ENCODE measurements around the gene SLC5A9.

Gene SLC5A9

GRCh38 chr1:48214820-48215219, 7.7 kb upstream of the SLC5A9 start:
- DNase-seq, result no peak

GRCh38 chr1:48215222-48215621, 7.3 kb upstream of the SLC5A9 start:
- DNase-seq, result no peak

- DNase-seq, result no peak
Observed at GRCh38 chr1:48215889-48216288, 6.6 kb upstream of the SLC5A9 start.

GRCh38 chr1:48216313-48216712, 6.2 kb upstream of the SLC5A9 start:
- no peak for DNase-seq

- DNase-seq, result no peak
Observed at GRCh38 chr1:48216941-48217340, 5.6 kb upstream of the SLC5A9 start.

- no peak for DNase-seq
Observed at GRCh38 chr1:48217856-48218255, 4.7 kb upstream of the SLC5A9 start.

GRCh38 chr1:48219803-48220202, 2.7 kb upstream of the SLC5A9 start:
- no peak for DNase-seq

- DNase-seq, result no peak
Observed at GRCh38 chr1:48221122-48221521, 1.4 kb upstream of the SLC5A9 start.

- DNase-seq, result no peak
Observed at GRCh38 chr1:48221657-48222056, 859 bp upstream of the SLC5A9 start.

GRCh38 chr1:48223366-48224240, 1.1 kb downstream of the SLC5A9 start:
- DNase-seq, result peak; percentile 31

GRCh38 chr1:48224791-48225190, 2.3 kb downstream of the SLC5A9 start:
- no peak for DNase-seq

GRCh38 chr1:48225579-48225978, 3.1 kb downstream of the SLC5A9 start:
- DNase-seq, result no peak

- DNase-seq, result no peak
Observed at GRCh38 chr1:48227165-48228013, 4.9 kb downstream of the SLC5A9 start.

- DNase-seq, result no peak
Observed at GRCh38 chr1:48228156-48228555, 5.6 kb downstream of the SLC5A9 start.

GRCh38 chr1:48229317-48229716, 6.8 kb downstream of the SLC5A9 start:
- no peak for DNase-seq

GRCh38 chr1:48230236-48230635, 7.7 kb downstream of the SLC5A9 start:
- DNase-seq, result no peak

GRCh38 chr1:48232722-48233121, 10.2 kb downstream of the SLC5A9 start:
- DNase-seq, result no peak

- DNase-seq, result no peak
Observed at GRCh38 chr1:48233666-48234485, 11.4 kb downstream of the SLC5A9 start.

GRCh38 chr1:48235652-48236051, 13.1 kb downstream of the SLC5A9 start:
- DNase-seq, result no peak

GRCh38 chr1:48236716-48237470, 14.4 kb downstream of the SLC5A9 start:
- DNase-seq, result peak; percentile 3

GRCh38 chr1:48242141-48242736, 19.7 kb downstream of the SLC5A9 start:
- no peak for DNase-seq

- DNase-seq, result no peak
Observed at GRCh38 chr1:48245106-48245505, 22.6 kb downstream of the SLC5A9 start.
